Upper lobe of left lung (tissue), 4 donors: ENCODE data around the gene TOMM20L.
A peak's percentile ranks its signal among the peaks of the same experiment; 100 is the strongest.

Experiments used
- CTCF ChIP-seq, 6 experiments: fragments of 450-650 bp in 4 of 6; fragments of 200-600 bp in 2 of 6; sonication (generic) in 2 of 6; IDR thresholded peaks; one replicate each; pipeline ENCODE4 v1.5.1; 2016 to 2019; ENCODE audit warnings: antibody characterized with exemption in 6 of 6
- POLR2A ChIP-seq, 4 donors: fragments of 450-650 bp; IDR thresholded peaks; one replicate each; pipeline ENCODE4 v1.5.1; 2016 to 2017; ENCODE audit warnings: antibody characterized with exemption in 4 of 4, mild to moderate bottlenecking in 2 of 4

GRCh38 chr14:58427281-58428117 lies 31.8 kb downstream of the TOMM20L start, which contains the start of the genes KIAA0586 and TIMM9:
- TF ChIP-seq CTCF (IDR thresholded peaks at IDR 0.05) (peak in 2 of 6 experiments; percentile 1 to 7), POLR2A (IDR thresholded peaks at IDR 0.05) (peak in 3 of 4 donors; percentile 64 to 85 (median 84))
